ENCODE results near the gene ERBB3. TPM values are rescaled to one million over a fixed set of nuclear protein-coding genes. Genes with fewer than 3 reads are reported as not detected.

The ERBB3 gene
- total and polyA plus RNA-seq, 2 of the 8 experiments (the other 6 are each of a cell fraction or from before 2014, with no cell fraction given), result 33.9 to 52.4 TPM

- TF ChIP-seq CTCF (IDR thresholded peaks at IDR 0.05; ENCODE audit: control extremely low read depth in 1 of 3, insufficient read depth in 1 of 3, low read depth in 1 of 3, low read length in 3 of 3) (peak in 2 of 3 experiments; percentile 4 to 30; a peak in 2 of 4 replicates), YY1 (IDR thresholded peaks at IDR 0.05; ENCODE audit: low read depth, low read length) (no peak), EGR1 (IDR thresholded peaks at IDR 0.05; ENCODE audit: borderline replicate concordance, low read depth, low read length) (no peak), EP300 (IDR thresholded peaks at IDR 0.05; ENCODE audit: borderline replicate concordance in 1 of 2, low read depth in 2 of 2, low read length in 2 of 2) (no peak), E2F6 (IDR thresholded peaks at IDR 0.05) (0 out of 2 replicates have a peak, but pooled peaks have one; percentile 9), EZH2 (IDR thresholded peaks at IDR 0.05; ENCODE audit: low read depth, low read length, severe bottlenecking) (no peak), ATF2 (IDR thresholded peaks at IDR 0.05; ENCODE audit: low read length) (peak; percentile 74; the same call in 1 of the 2 replicates)
These were observed 682 bp downstream of the ERBB3 start (continued) for GRCh38 chr12:56080556-56081138.

All from H1 (cell line).